Colonic mucosa (tissue), 4 donors: ENCODE measurements around the gene ABLIM2. TPM values are rescaled to one million over a fixed set of nuclear protein-coding genes. Genes with fewer than 3 reads are reported as not detected.

Experiments used
- DNase-seq: peaks from one replicate; pipeline ENCODE4 v3.0.0-alpha.2; 2020
- H3K27ac ChIP-seq: fragments of 200-600 bp; one replicate; pipeline ENCODE4 v1.8.0; 2021
- H3K27me3 ChIP-seq: fragments of 200-600 bp; one replicate; pipeline ENCODE4 v1.8.0; 2021
- H3K36me3 ChIP-seq: fragments of 200-600 bp; one replicate; pipeline ENCODE4 v1.8.0; 2021
- H3K4me1 ChIP-seq: fragments of 200-600 bp; one replicate; pipeline ENCODE4 v1.8.0; 2021; ENCODE audit warnings: mild to moderate bottlenecking
- H3K4me3 ChIP-seq: fragments of 200-600 bp; one replicate; pipeline ENCODE4 v1.8.0; 2021
- H3K9ac ChIP-seq, 2 donors: one replicate each; pipeline ENCODE4 v1.7.0; 2013; ENCODE audit warnings: control low read depth in 2 of 2, low read depth in 2 of 2, low read length in 2 of 2
- H3K9me3 ChIP-seq: fragments of 200-600 bp; one replicate; pipeline ENCODE4 v1.8.0; 2021
- CTCF ChIP-seq: fragments of 200-600 bp; IDR thresholded peaks from one replicate; pipeline ENCODE4 v1.8.0; 2022; ENCODE audit warnings: antibody characterized with exemption, mild to moderate bottlenecking
- intact Hi-C: fragments of 100-400 bp; cut with DNase I; formaldehyde crosslinking; loops from one replicate; pipeline ENCODE4 v1.14.1; 2022
- total RNA-seq, 2 donors: library from RNA; stranded (reverse); fragmentation: NEBNext Ultra II Directional in 1 of 2; extraction: Animal tissue kit (Norgen Biotek cat#: 25700) in 1 of 2; gene quantifications; one replicate each; pipeline ENCODE4 v1.2.1, GENCODE V29; 2021
- donor health status: healthy.
- donor health status: DM: no; HTN: no; CAD: no.
- donor health status: DM: no; HTN: no; CAD: no.

ABLIM2 gene
- total RNA-seq, 2 donors from 2014 or later = 11.1 to 11.5 TPM

GRCh38 chr4:8079031-8079885 lies 79.4 kb downstream of the ABLIM2 start:
- Histone ChIP-seq H3K36me3 (no peaks in the 10 kb centered on the region), H3K9me3 (no peaks in the 10 kb centered on the region), H3K4me3 (no peak overlapping the region), H3K27ac (no peak overlapping the region), H3K9ac (no peak overlapping the region), H3K27me3 (no peaks in the 10 kb centered on the region), H3K4me1 (peaks cover 3% of the 10 kb centered on the region)
- TF ChIP-seq CTCF = no peak
- intact Hi-C loops = no loop called here
- peak; percentile 85 for DNase-seq

- intact Hi-C loops = no loop called here
- no peaks in the 10 kb centered on the region for H3K36me3 ChIP-seq
- TF ChIP-seq CTCF = no peak
- no peaks in the 10 kb centered on the region for H3K27me3 ChIP-seq
- H3K27ac ChIP-seq = no peak overlapping the region
- no peak overlapping the region for H3K4me3 ChIP-seq
- H3K4me1 ChIP-seq = peaks cover 3% of the 10 kb centered on the region
- H3K9ac ChIP-seq = no peak overlapping the region
- DNase-seq = no peak
- no peaks in the 10 kb centered on the region for H3K9me3 ChIP-seq
Observed at GRCh38 chr4:8078610-8079015, 80.0 kb downstream of the ABLIM2 start.

- TF ChIP-seq CTCF = no peak
- peaks cover 3% of the 10 kb centered on the region for H3K4me1 ChIP-seq
- no peak for DNase-seq
- H3K9me3 ChIP-seq = no peaks in the 10 kb centered on the region
- no peaks in the 10 kb centered on the region for H3K36me3 ChIP-seq
- intact Hi-C loops = no loop called here
- H3K27ac ChIP-seq = no peak overlapping the region
- H3K9ac ChIP-seq = no peak overlapping the region
- H3K4me3 ChIP-seq = no peak overlapping the region
- no peaks in the 10 kb centered on the region for H3K27me3 ChIP-seq
Observed at GRCh38 chr4:8078109-8078494, 80.5 kb downstream of the ABLIM2 start.

GRCh38 chr4:8077181-8078108 lies 81.2 kb downstream of the ABLIM2 start:
- Histone ChIP-seq H3K9me3 (no peaks in the 10 kb centered on the region), H3K36me3 (no peaks in the 10 kb centered on the region), H3K27ac (no peak overlapping the region), H3K27me3 (no peaks in the 10 kb centered on the region), H3K4me1 (peaks cover 3% of the 10 kb centered on the region), H3K4me3 (no peak overlapping the region), H3K9ac (no peak overlapping the region)
- DNase-seq = no peak
- intact Hi-C loops = no loop called here
- no peak for TF ChIP-seq CTCF

GRCh38 chr4:8076023-8076422 lies 82.6 kb downstream of the ABLIM2 start:
- no peak for DNase-seq
- TF ChIP-seq CTCF = no peak
- H3K27me3 ChIP-seq = no peaks in the 10 kb centered on the region
- peaks cover 3% of the 10 kb centered on the region for H3K4me1 ChIP-seq
- H3K27ac ChIP-seq = no peak overlapping the region
- H3K36me3 ChIP-seq = no peaks in the 10 kb centered on the region
- no peaks in the 10 kb centered on the region for H3K9me3 ChIP-seq
- H3K4me3 ChIP-seq = no peak overlapping the region
- no peak overlapping the region for H3K9ac ChIP-seq
- intact Hi-C loops = no loop called here
